BLaER1 treated with 17β-estradiol and CSF1 and Interleukin-3, amounts not matched to agents 10 nM and 100 nM (cell line): ENCODE results near the gene CTIF.

Experiments
- H3K27ac ChIP-seq, 11 experiments: shearing (Covaris generic); formaldehyde crosslinking; 2 replicates each; pipeline ENCODE4 v1.8.1; 2022
- H3K27me3 ChIP-seq, 11 experiments: shearing (Covaris generic); formaldehyde crosslinking; 2 replicates each; pipeline ENCODE4 v1.8.1; 2022
- H3K36me3 ChIP-seq, 11 experiments: shearing (Covaris generic); formaldehyde crosslinking; 2 replicates each; pipeline ENCODE4 v1.8.1; 2022
- H3K4me1 ChIP-seq, 10 experiments: shearing (Covaris generic); formaldehyde crosslinking; 2 replicates each; pipeline ENCODE4 v1.8.1; 2022
- H3K4me2 ChIP-seq, 11 experiments: shearing (Covaris generic); formaldehyde crosslinking; 2 replicates each; pipeline ENCODE4 v1.8.1; 2022
- H3K4me3 ChIP-seq, 10 experiments: shearing (Covaris generic); formaldehyde crosslinking; 2 replicates each; pipeline ENCODE4 v1.8.1; 2022
- H3K9ac ChIP-seq, 11 experiments: shearing (Covaris generic); formaldehyde crosslinking; 2 replicates each; pipeline ENCODE4 v1.8.1; 2022
- H3K9me3 ChIP-seq, 11 experiments: shearing (Covaris generic); formaldehyde crosslinking; replicated peaks in 1 of 11; 2 replicates each; pipeline ENCODE4 v1.8.1; 2022
- H4K20me1 ChIP-seq, 11 experiments: shearing (Covaris generic); formaldehyde crosslinking; 2 replicates each; pipeline ENCODE4 v1.8.1; 2022
- Cebpa-rat ChIP-seq, 11 experiments: shearing (Covaris generic); IDR thresholded peaks; 2 replicates each; pipeline ENCODE4 v1.8.1; 2022

The CTIF gene

DNA sequence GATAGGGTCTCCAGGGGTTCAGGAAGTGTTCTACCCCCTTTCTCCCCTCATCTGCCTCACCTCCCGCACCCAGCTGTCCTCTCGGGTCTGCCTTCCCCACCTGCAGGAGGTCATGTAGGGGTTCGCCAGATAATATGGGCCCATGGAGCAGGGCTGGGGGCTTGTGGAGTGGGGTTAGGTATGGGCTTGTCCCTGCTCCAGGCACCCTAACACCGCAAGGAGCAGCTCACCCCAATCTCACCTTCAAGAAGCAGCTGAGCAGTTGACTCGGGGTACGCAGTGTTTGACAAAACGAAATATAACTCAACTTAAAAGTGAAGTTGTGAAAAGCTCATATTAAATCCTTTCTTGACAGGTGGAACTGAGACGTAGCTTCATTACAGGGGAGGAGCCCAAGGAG lies 99.6 kb downstream of the CTIF start:
- no peak for TF ChIP-seq Cebpa-rat (IDR thresholded peaks at IDR 0.05)
- Histone ChIP-seq H3K9me3 (no peaks in the 10 kb centered on the region), H3K36me3 (peaks cover 0 to 78% (median 14%) of the 10 kb centered on the region in 11 experiments; a peak in 12 of 22 replicates), H3K4me2 (no peak overlapping the region), H3K4me1 (peaks cover 0 to 12% (median 0%) of the 10 kb centered on the region in 10 experiments; a peak in 3 of 20 replicates), H4K20me1 (no peaks in the 10 kb centered on the region; a peak in 3 of 22 replicates), H3K27ac (no peak overlapping the region), H3K4me3 (no peak overlapping the region), H3K27me3 (no peaks in the 10 kb centered on the region), H3K9ac (no peak overlapping the region)

DNA sequence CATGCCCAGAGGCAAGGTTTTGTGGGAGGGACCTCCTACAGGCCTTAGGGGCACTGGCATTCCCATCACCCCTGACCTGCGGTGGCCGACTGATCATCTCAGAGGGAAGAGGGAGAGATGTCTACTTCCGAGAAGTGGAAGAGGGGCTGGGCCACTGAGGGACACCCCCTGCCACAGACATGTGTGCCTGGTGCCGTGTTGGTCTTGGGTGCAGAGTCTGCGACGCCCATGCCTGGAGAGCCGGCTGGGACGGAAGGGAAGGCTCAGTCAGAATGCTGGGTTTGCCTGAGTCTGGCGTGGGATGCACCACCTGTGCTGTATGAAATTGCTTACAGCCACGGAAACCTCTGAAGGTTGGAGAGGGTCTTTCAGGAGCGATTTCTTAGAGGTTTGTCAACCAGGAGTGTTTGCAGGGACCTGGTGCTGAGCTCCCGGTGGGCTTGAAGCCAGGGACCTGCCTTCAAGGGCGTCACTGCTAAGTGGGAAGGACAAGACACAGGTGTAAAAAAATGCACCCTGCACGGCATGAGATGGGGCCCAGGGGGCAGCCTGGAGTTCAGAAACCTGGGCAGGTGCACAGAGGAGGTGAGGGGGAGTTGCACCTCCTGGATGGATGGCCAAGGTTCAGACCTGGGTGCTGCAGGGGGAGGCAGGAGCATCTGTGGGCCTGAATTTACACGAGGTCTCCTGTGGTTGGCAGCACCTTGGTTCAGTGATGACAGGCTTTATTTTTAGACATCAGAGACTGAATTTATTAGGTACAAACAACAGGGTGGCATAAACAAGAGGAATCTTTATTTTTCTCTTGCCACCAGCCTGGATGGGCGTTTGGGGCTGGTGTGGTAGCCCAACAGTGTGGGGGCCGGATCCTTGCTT lies 100.3 kb downstream of the CTIF start:
- Histone ChIP-seq H3K4me2 (no peak overlapping the region), H3K27ac (no peak overlapping the region), H3K27me3 (no peaks in the 10 kb centered on the region), H4K20me1 (no peaks in the 10 kb centered on the region; a peak in 3 of 22 replicates), H3K4me1 (peaks cover 0 to 12% (median 0%) of the 10 kb centered on the region in 10 experiments; a peak in 3 of 20 replicates), H3K4me3 (no peak overlapping the region), H3K9me3 (no peaks in the 10 kb centered on the region), H3K9ac (no peak overlapping the region), H3K36me3 (peaks cover 0 to 81% (median 14%) of the 10 kb centered on the region in 11 experiments; a peak in 12 of 22 replicates)
- no peak for TF ChIP-seq Cebpa-rat (IDR thresholded peaks at IDR 0.05)

GRCh38 chr18:48639772-48640432 lies 101.1 kb downstream of the CTIF start:
- Histone ChIP-seq H3K27me3 (no peaks in the 10 kb centered on the region), H3K27ac (no peak overlapping the region), H3K4me1 (peaks cover 0 to 12% (median 0%) of the 10 kb centered on the region in 10 experiments; a peak in 3 of 20 replicates), H3K9me3 (no peaks in the 10 kb centered on the region), H3K4me3 (no peak overlapping the region), H3K36me3 (peaks cover 0 to 83% (median 14%) of the 10 kb centered on the region in 11 experiments; a peak in 12 of 22 replicates), H4K20me1 (peaks cover 0 to 4% (median 0%) of the 10 kb centered on the region in 11 experiments; a peak in 3 of 22 replicates), H3K9ac (no peak overlapping the region), H3K4me2 (no peak overlapping the region)
- TF ChIP-seq Cebpa-rat (IDR thresholded peaks at IDR 0.05): no peak

DNA sequence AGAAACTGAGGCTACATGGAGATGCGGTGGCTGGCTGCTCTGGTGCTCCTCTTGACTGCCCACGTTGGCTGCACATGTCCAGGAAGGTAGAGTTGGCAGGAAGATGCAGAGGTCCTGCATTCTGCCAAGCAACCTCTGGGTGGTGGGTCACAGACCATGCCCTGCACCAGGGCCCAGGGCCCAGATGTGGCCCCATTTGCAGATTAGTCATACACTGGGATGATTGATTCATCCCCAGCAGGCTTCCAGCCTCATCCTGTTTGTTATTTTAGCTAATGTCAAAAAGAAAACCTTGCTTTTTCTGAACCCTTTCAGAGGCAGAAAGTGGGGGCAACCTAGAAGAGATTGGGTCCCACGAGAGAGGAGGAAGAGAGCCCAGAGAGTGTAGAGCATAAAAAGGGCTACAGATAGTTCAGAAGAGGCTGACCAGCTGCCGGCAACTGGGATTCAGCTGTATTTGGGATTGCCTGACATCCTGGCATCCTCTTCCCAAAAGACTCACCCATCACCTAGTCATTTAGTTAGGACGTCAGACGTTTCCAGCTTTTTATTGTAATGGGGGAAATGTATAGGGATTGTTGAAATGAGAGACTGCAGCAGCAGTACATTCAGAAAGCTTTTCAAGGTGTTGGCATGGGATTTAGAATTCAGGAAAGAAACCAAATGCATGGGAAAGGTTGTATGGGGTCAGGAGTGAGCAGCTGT lies 101.9 kb downstream of the CTIF start:
- no peak overlapping the region for H3K27ac ChIP-seq
- H3K9me3 ChIP-seq: no peaks in the 10 kb centered on the region
- no peak overlapping the region for H3K4me2 ChIP-seq
- H3K4me3 ChIP-seq: no peak overlapping the region
- peaks cover 0 to 11% (median 0%) of the 10 kb centered on the region in 10 experiments; a peak in 3 of 20 replicates for H3K4me1 ChIP-seq
- peaks cover 0 to 4% (median 0%) of the 10 kb centered on the region in 11 experiments; a peak in 3 of 22 replicates for H4K20me1 ChIP-seq
- H3K9ac ChIP-seq: no peak overlapping the region
- H3K27me3 ChIP-seq: no peaks in the 10 kb centered on the region
- peaks cover 0 to 84% (median 14%) of the 10 kb centered on the region in 11 experiments; a peak in 12 of 22 replicates for H3K36me3 ChIP-seq
- no peak for TF ChIP-seq Cebpa-rat (IDR thresholded peaks at IDR 0.05)

DNA sequence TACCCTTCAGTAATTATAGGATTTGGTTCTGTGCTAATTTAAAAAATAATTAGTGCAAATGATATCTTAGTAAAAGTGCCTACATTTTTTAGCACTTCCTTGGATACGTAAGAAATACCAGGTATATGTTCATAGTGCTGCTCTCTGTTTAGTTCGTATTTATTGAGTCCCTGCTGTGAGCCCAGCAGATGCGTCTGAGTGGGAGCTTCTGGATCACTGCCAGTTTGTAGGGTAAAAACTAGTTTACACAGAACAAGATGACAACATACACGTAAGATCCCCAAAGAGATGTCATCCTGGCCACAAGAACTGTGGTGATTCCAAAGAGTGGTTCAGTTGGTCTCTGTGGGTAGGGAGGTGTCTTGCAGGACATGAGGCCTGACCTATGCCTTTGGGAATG lies 103.2 kb downstream of the CTIF start:
- H3K9me3 ChIP-seq: no peaks in the 10 kb centered on the region
- H3K27ac ChIP-seq: no peak overlapping the region
- peaks cover 0 to 10% (median 0%) of the 10 kb centered on the region in 10 experiments; a peak in 6 of 20 replicates for H3K4me1 ChIP-seq
- no peak overlapping the region for H3K9ac ChIP-seq
- no peak for TF ChIP-seq Cebpa-rat (IDR thresholded peaks at IDR 0.05)
- H3K4me3 ChIP-seq: no peak overlapping the region
- H3K36me3 ChIP-seq: peaks cover 0 to 73% (median 14%) of the 10 kb centered on the region in 11 experiments; a peak in 12 of 22 replicates
- H4K20me1 ChIP-seq: peaks cover 0 to 5% (median 0%) of the 10 kb centered on the region in 11 experiments; a peak in 5 of 22 replicates
- no peak overlapping the region for H3K4me2 ChIP-seq
- H3K27me3 ChIP-seq: no peaks in the 10 kb centered on the region

DNA sequence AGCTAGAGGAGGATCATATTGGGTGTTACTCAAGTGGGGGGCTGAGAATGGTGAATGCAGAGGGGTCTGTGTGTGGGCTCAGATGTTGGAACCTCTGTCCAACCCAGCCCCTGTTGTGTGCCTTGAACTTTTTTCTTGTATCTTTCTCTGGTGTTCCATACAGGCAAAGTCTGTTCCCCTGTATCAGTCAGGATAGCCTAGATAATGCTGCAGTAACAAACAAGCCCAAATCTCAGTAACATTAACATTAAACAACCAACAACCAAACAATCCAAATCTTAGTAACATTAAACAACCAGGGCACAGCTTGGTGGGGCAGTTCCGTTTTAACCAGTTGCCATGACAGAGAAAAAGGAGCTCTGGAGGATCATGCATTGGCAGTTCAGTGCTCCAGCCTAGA lies 103.7 kb downstream of the CTIF start:
- Histone ChIP-seq H3K27me3 (no peaks in the 10 kb centered on the region), H3K9ac (no peak overlapping the region), H4K20me1 (peaks cover 0 to 8% (median 0%) of the 10 kb centered on the region in 11 experiments; a peak in 5 of 22 replicates), H3K4me3 (no peak overlapping the region), H3K4me1 (peaks cover 0 to 13% (median 0%) of the 10 kb centered on the region in 10 experiments; a peak in 6 of 20 replicates), H3K9me3 (no peaks in the 10 kb centered on the region), H3K4me2 (no peak overlapping the region), H3K27ac (no peak overlapping the region), H3K36me3 (peaks cover 0 to 68% (median 13%) of the 10 kb centered on the region in 11 experiments; a peak in 12 of 22 replicates)
- no peak for TF ChIP-seq Cebpa-rat (IDR thresholded peaks at IDR 0.05)

GRCh38 chr18:48643262-48643661 lies 104.4 kb downstream of the CTIF start:
- Histone ChIP-seq H3K4me2 (no peak overlapping the region), H3K4me3 (no peak overlapping the region), H3K27ac (no peak overlapping the region)

DNA sequence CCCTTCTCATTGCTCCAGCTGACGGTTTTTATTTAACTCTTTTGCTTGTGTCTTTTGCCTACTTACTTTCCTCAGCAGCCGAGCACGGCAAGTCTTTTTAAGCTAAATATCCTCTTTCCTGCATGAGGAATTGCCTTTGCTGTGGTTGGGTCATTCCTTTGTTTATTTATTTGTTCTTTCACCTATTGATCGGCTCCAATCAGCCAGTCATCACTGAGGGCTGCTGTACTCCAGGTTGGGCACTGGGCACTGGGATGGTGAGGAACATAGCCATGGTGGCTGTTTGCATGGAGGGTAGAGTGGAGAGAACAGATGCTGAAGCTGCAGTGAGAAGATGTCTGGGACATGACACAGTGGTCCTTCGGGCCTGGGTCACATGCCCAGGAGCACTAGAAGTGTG lies 105.2 kb downstream of the CTIF start:
- peaks cover 0 to under 1% (median 0%) of the 10 kb centered on the region in 11 experiments; a peak in 2 of 22 replicates for H3K9me3 ChIP-seq

More at GRCh38 chr18:48643262-48643661, 104.4 kb downstream of the CTIF start:
- H3K27me3 ChIP-seq: no peaks in the 10 kb centered on the region
- peaks cover 0 to 8% (median 0%) of the 10 kb centered on the region in 11 experiments; a peak in 5 of 22 replicates for H4K20me1 ChIP-seq
- TF ChIP-seq Cebpa-rat (IDR thresholded peaks at IDR 0.05): no peak
- no peak overlapping the region for H3K9ac ChIP-seq
- H3K9me3 ChIP-seq: no peaks in the 10 kb centered on the region
- peaks cover 0 to 13% (median 0%) of the 10 kb centered on the region in 10 experiments; a peak in 6 of 20 replicates for H3K4me1 ChIP-seq
- H3K36me3 ChIP-seq: peaks cover 0 to 60% (median 9%) of the 10 kb centered on the region in 11 experiments; a peak in 11 of 22 replicates

More for the DNA sequence above, 105.2 kb downstream of the CTIF start:
- no peak for TF ChIP-seq Cebpa-rat (IDR thresholded peaks at IDR 0.05)
- Histone ChIP-seq H3K4me1 (peaks cover 0 to 13% (median 0%) of the 10 kb centered on the region in 10 experiments; a peak in 6 of 20 replicates), H3K27me3 (no peaks in the 10 kb centered on the region), H3K4me3 (no peak overlapping the region), H3K27ac (no peak overlapping the region), H4K20me1 (peaks cover 0 to 8% (median 0%) of the 10 kb centered on the region in 11 experiments; a peak in 3 of 22 replicates), H3K36me3 (peaks cover 0 to 57% (median 6%) of the 10 kb centered on the region in 11 experiments; a peak in 11 of 22 replicates), H3K4me2 (no peak overlapping the region), H3K9ac (no peak overlapping the region)
